Stimulated activated memory B cell treated with anti-CD40 and anti-IgM and Interleukin-4, amounts not matched to agents 10 μg/mL and 1 μg/mL and 100 μg/mL, for 72 hours (primary cell): ENCODE data around the gene MDH1B.
A peak's percentile ranks its signal among the peaks of the same experiment; 100 is the strongest.

Experiments
- ATAC-seq: fragments of 150-1000 bp; cut with Tn5 transposase; 2 replicates; pipeline ENCODE4 v1.10.0; 2021
- H3K27ac Mint-ChIP-seq: one replicate; pipeline ENCODE4 v1.8.0; 2022; ENCODE audit warnings: mild to moderate bottlenecking, mixed read lengths
- H3K27me3 Mint-ChIP-seq: one replicate; pipeline ENCODE4 v1.8.0; 2022; ENCODE audit warnings: mixed read lengths
- H3K36me3 Mint-ChIP-seq: one replicate; pipeline ENCODE4 v1.8.0; 2022; ENCODE audit warnings: mixed read lengths
- H3K4me1 Mint-ChIP-seq: one replicate; pipeline ENCODE4 v1.8.0; 2022; ENCODE audit warnings: mixed read lengths
- H3K4me3 Mint-ChIP-seq: one replicate; pipeline ENCODE4 v1.8.0; 2022; ENCODE audit warnings: mild to moderate bottlenecking, moderate library complexity, mixed read lengths
- H3K9me3 Mint-ChIP-seq: one replicate; pipeline ENCODE4 v1.8.0; 2022; ENCODE audit warnings: mixed read lengths

The MDH1B gene

DNA sequence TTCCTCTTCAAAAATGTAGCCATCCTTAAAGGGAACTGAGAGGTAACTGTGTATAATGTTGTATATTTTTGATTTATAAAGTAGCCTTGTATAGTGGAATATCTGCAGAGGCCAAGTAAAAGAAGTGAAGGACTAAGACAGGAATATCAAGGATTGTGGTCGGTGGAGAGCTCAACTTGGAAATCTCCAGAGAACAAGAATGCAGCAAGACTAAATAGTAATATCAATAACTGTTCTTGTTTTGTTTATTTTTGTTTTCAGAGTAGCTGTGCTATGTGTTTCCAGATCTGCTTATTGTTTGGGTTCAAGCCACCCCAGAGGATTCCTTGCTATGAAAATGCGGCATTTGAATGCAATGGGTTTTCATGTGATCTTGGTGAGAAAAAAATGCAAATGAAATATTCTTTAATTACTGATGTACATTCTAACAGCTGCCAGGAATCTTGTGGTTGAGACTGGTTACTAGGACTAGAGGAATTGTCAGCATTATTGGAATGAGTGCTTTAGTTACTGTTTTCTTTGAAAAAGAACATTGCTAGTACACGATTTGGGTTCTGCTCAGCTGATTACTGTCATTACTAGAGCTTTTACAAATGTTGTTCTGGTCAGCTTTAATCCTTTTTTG lies 25.3 kb upstream of the MDH1B start:
- H3K27me3 Mint-ChIP-seq: no peaks in the 10 kb centered on the region
- H3K36me3 Mint-ChIP-seq: peaks cover 57% of the 10 kb centered on the region
- H3K27ac Mint-ChIP-seq: no peak overlapping the region
- no peaks in the 10 kb centered on the region for H3K4me1 Mint-ChIP-seq
- no peak overlapping the region for H3K4me3 Mint-ChIP-seq
- no peak for ATAC-seq
- no peaks in the 10 kb centered on the region for H3K9me3 Mint-ChIP-seq

DNA sequence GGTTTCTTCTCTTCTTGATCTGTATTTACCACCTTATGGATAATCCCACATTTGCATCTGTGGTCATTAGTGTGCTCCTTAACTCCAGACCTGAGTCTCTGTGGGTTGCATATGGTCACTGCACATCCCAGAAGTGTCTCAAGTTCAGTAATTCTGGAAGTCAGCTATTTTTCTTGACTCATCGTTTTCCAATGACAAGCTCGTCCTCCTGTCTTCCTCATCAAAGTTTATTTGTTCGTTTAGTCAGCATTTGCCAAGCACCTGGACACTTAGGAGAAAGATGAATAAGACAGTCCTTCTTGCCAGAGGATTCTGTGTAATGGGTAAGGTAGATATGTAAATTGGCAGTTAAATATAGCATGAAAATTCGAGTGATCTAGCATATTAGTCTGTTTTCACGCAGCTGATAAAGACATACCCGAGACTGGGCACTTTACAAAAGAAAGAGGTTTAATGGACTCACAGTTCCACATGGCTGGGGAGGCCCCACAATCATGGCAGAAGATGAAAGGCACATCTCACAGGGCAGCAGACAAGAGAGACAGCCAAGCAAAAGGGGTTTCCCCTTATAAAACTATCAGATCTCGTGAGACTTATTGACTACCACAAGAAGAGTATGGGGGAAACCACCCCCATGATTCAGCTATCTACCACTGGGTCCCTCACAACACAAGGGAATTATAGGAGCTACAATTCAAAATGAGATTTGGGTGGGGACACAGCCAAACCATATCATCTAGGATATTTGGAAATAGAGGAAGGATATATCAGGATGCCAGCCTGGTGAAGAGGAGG lies 19.6 kb upstream of the MDH1B start:
- Mint-ChIP-seq H3K36me3 (peaks cover 79% of the 10 kb centered on the region), H3K9me3 (peaks cover 5% of the 10 kb centered on the region)
- no peak for ATAC-seq

GRCh38 chr2:206783718-206784117 lies 18.6 kb upstream of the MDH1B start:
- Mint-ChIP-seq H3K9me3 (peaks cover 13% of the 10 kb centered on the region), H3K36me3 (peaks cover 83% of the 10 kb centered on the region), H3K27ac (no peak overlapping the region), H3K27me3 (no peaks in the 10 kb centered on the region), H3K4me1 (peaks cover 25% of the 10 kb centered on the region), H3K4me3 (no peak overlapping the region)
- no peak for ATAC-seq

More for the DNA sequence above, 19.6 kb upstream of the MDH1B start:
- Mint-ChIP-seq H3K27me3 (no peaks in the 10 kb centered on the region), H3K4me3 (no peak overlapping the region), H3K27ac (peak overlapping the region; percentile 8), H3K4me1 (peaks cover 17% of the 10 kb centered on the region)

GRCh38 chr2:206780671-206781070 lies 15.5 kb upstream of the MDH1B start:
- no peak for ATAC-seq
- Mint-ChIP-seq H3K4me3 (no peak overlapping the region), H3K4me1 (peaks cover 42% of the 10 kb centered on the region), H3K27ac (no peak overlapping the region), H3K36me3 (peaks cover 92% of the 10 kb centered on the region), H3K27me3 (no peaks in the 10 kb centered on the region), H3K9me3 (peaks cover 15% of the 10 kb centered on the region)

DNA sequence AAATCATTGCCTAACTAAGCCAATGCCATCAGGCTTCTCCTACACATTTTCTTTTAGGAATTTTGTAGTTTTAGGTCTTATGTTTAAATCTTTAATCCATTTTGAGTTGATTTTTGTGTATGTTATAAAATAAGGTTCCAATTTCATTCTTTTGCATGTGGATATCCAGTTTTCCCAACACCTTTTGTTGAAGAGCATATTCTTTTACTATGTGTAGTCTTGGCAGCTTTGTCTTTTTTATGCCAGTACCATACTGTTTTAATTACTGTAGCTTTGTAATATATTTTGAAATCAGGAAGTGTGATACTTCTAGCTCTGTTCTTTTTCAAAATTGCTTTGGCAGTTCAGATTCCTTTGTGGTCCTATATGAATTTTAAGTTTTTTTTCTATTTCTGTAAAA lies 11.3 kb upstream of the MDH1B start:
- ATAC-seq: no peak
- Mint-ChIP-seq H3K4me3 (no peak overlapping the region), H3K4me1 (peaks cover 45% of the 10 kb centered on the region), H3K36me3 (peaks cover 88% of the 10 kb centered on the region), H3K27ac (no peak overlapping the region), H3K9me3 (peaks cover 15% of the 10 kb centered on the region), H3K27me3 (no peaks in the 10 kb centered on the region)

DNA sequence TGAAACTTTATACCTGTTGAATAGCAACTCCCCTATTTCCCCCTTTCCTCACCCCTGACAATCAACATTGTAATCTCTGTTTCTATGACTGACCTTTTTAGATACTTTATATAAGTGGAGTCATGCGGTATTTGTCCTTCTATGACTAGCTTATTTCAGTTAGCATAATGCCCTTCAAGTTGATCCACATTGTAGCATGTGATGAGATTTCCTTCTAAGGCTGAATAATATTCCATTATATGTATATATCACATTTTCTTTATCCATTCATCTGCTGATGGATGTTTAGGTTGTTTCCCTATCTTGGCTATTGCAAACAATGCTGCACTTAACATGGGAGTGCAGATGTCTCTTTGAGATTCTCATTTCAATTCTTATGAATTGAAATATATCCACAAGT lies 9.7 kb upstream of the MDH1B start:
- peaks cover 75% of the 10 kb centered on the region for H3K36me3 Mint-ChIP-seq
- H3K4me3 Mint-ChIP-seq: no peak overlapping the region
- ATAC-seq: no peak
- no peaks in the 10 kb centered on the region for H3K27me3 Mint-ChIP-seq
- peaks cover 11% of the 10 kb centered on the region for H3K9me3 Mint-ChIP-seq
- H3K27ac Mint-ChIP-seq: no peak overlapping the region
- peaks cover 45% of the 10 kb centered on the region for H3K4me1 Mint-ChIP-seq

DNA sequence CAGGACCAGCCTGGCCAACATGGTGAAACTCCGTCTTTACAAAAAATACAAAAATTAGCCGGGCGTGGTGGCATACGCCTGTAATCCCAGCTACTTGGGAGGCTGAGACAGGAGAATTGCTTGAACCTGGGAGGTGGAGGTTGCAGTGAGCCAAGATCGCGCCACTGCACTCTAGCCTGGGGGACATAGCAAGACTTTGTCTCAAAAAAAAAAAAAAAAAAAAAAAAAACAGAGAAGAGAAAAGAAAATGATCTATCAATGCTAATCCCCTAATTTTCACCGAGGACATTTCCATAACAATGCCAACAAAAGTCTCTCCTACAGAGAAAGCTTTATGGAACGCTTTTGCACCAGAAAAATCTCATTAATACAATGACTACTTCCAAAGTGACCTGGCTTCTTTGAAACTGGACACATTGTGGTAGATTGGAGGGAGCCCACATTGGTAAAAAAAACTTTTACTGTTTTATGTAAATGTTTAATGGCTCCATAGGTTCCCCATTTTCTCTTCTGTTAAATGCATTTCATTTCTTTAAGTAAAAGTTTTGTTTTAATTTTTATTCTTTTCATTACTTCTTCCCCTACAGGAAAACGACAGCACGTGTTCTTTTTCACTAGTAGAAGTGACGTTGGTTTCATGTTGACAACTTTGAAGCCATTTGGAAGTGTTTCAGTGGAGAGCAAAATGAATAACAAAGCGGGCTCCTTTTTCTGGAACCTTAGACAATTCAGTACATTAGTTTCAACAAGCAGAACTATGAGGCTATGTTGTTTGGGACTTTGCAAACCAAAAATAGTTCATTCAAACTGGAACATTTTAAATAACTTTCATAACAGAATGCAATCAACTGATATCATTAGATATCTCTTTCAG lies 1.2 kb upstream of the MDH1B start:
- Mint-ChIP-seq H3K36me3 (peaks cover 21% of the 10 kb centered on the region), H3K9me3 (no peaks in the 10 kb centered on the region), H3K27ac (peak overlapping the region; percentile 92), H3K4me3 (peak overlapping the region; percentile 89), H3K27me3 (no peaks in the 10 kb centered on the region), H3K4me1 (peaks cover 29% of the 10 kb centered on the region)
- no peak for ATAC-seq

DNA sequence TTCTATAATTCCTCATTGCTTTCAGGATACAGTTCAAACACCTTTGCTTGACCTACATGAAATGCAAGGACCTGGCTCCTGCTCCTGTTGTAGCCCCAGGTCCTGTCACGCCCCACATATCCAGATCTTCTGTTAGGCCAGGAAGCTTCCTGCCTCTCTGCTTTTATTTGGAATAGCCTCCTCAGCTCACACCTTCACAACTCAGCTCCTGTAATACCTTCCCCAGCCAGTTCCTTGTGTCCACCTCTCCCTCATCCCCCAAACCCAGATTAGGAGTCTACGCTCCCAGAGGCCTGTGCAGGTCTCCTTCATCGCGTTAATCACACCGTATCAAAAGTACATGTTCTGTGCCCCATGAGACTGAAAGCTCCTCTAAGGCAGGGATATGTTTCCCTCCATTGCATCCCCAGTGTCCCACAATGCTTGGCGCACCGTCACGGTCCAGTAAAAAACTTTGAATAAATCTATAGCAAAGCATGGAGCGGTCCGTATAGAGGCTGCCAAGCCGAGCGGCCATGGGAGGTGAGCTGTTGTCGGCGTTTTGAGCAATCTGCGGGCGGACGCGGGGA lies 371 bp downstream of the MDH1B start:
- Mint-ChIP-seq H3K27me3 (no peaks in the 10 kb centered on the region), H3K36me3 (peaks cover 19% of the 10 kb centered on the region), H3K4me3 (peak overlapping the region; percentile 89), H3K27ac (peak overlapping the region; percentile 92), H3K4me1 (peaks cover 28% of the 10 kb centered on the region), H3K9me3 (no peaks in the 10 kb centered on the region)
- ATAC-seq: peak; percentile 69

- Mint-ChIP-seq H3K4me1 (no peaks in the 10 kb centered on the region), H3K9me3 (peaks cover 3% of the 10 kb centered on the region), H3K36me3 (no peaks in the 10 kb centered on the region), H3K27me3 (peaks cover 5% of the 10 kb centered on the region), H3K4me3 (no peak overlapping the region), H3K27ac (no peak overlapping the region)
- ATAC-seq: no peak
Observed at GRCh38 chr2:206756816-206757215, 8.3 kb downstream of the MDH1B start.

DNA sequence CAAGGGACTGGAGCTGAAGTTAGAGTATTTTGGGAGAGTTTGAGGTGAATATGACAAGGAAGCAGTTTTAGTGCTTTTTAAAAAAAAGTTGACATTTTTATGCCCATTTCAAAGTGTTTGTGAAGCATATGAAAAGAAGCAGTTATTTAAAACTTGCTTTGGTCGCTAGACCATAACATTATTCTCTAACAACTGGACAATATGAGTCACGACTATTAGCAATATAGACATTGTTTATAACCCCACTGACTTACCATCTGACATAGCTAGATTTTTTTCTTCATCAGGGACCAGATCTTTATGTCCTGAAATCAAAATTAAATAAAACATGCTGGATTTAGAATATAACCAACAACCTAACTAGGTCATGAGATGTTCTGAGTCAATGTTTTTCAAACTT lies 24.3 kb downstream of the MDH1B start:
- no peak for ATAC-seq
- no peaks in the 10 kb centered on the region for H3K9me3 Mint-ChIP-seq
- no peaks in the 10 kb centered on the region for H3K4me1 Mint-ChIP-seq
- H3K27me3 Mint-ChIP-seq: peaks cover 21% of the 10 kb centered on the region
- no peaks in the 10 kb centered on the region for H3K36me3 Mint-ChIP-seq
- no peak overlapping the region for H3K27ac Mint-ChIP-seq
- H3K4me3 Mint-ChIP-seq: no peak overlapping the region

GRCh38 chr2:206739271-206739670 lies 25.9 kb downstream of the MDH1B start:
- Mint-ChIP-seq H3K4me3 (no peak overlapping the region), H3K4me1 (no peaks in the 10 kb centered on the region), H3K27ac (no peak overlapping the region), H3K27me3 (peaks cover 21% of the 10 kb centered on the region), H3K9me3 (no peaks in the 10 kb centered on the region), H3K36me3 (no peaks in the 10 kb centered on the region)
- no peak for ATAC-seq

DNA sequence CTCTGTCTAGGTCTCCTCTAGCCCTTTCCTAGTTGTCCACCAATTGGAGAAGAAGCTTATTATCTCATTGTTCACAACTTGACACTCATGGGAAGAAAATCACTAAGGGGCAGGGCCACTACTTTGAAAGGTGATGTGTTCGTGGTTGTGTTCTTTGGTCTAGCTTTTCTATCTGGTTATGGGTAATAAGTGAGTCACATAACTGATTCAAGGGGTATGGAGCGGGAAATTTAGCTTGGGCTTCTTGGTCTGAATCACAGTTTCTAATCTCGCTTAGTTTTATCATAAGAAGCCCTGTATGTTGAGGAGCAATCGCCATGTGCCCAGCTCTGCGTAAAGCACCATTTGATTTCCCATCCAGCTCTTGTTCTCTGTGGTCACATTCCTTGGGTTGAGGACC lies 28.2 kb downstream of the MDH1B start:
- Mint-ChIP-seq H3K27me3 (peaks cover 8% of the 10 kb centered on the region), H3K9me3 (peaks cover 2% of the 10 kb centered on the region), H3K27ac (no peak overlapping the region), H3K4me3 (no peak overlapping the region), H3K4me1 (no peaks in the 10 kb centered on the region), H3K36me3 (no peaks in the 10 kb centered on the region)
- no peak for ATAC-seq

GRCh38 chr2:206733341-206733740 lies 31.8 kb downstream of the MDH1B start:
- H3K36me3 Mint-ChIP-seq: no peaks in the 10 kb centered on the region
- no peak for ATAC-seq
- H3K27ac Mint-ChIP-seq: no peak overlapping the region
- H3K27me3 Mint-ChIP-seq: peaks cover 11% of the 10 kb centered on the region
- peaks cover 2% of the 10 kb centered on the region for H3K9me3 Mint-ChIP-seq
- no peaks in the 10 kb centered on the region for H3K4me1 Mint-ChIP-seq
- H3K4me3 Mint-ChIP-seq: no peak overlapping the region

- H3K27ac Mint-ChIP-seq: no peak overlapping the region
- H3K9me3 Mint-ChIP-seq: peaks cover 2% of the 10 kb centered on the region
- no peak for ATAC-seq
- no peaks in the 10 kb centered on the region for H3K4me1 Mint-ChIP-seq
- H3K27me3 Mint-ChIP-seq: peaks cover 27% of the 10 kb centered on the region
- no peaks in the 10 kb centered on the region for H3K36me3 Mint-ChIP-seq
- no peak overlapping the region for H3K4me3 Mint-ChIP-seq
Observed at GRCh38 chr2:206728277-206729199, 36.6 kb downstream of the MDH1B start.
